DMS53 (cell line): ENCODE data around the gene COMT.
"Not testable (repeated sequence)": the region's sequence is repeated elsewhere in the genome, so short reads cannot be mapped to it uniquely, and the experiment has no call there.

Experiments used
- DNase-seq: peaks from one replicate; lab custom pipeline; 2025; lab: John Stamatoyannopoulos, UW

Gene COMT

DNA sequence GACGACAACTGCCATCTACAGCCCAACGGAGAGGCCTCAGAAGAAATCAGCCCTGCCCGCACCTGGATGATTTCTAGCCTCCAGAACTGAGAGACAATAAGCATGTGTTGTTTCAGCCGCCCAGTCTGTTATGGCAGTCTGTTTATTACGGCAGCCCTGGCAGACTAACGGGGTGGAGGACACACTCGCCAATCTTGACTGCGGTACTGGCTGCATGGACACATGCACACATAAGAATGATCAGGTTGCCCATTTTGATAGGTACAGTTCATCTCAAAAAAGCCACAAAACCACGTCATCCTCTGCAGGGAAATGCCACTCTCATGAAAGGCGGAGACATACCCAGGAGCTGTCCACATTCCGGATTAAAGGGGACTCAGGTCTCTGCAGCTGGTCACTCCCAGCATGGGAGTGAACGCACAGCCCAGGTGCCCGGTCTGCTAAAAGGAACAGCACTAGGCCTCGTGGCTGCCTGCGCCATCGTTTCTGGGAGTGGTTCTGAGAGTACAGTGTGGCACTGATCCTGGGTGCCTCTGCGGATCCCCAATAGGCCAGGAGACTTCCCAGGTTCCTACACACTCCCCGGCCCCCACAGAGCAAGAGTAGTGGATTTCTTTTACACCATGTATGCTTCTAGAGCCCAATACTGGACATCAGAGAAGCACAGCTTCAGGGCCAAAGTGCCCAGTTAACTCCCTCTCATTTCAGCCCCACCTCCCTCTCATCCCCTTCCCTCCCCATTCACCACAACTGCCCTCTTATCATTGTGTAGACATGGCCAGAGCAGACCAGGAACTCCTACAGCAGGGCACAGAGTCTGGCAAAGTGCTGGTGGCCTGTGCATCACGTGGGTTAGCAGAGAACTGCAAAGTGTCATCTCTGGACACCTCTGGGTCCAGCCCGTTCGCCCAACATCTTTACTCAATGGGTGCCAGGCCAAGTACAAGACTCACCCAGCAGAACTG, 11.7 kb upstream of the COMT start:
- no peak for DNase-seq

DNA sequence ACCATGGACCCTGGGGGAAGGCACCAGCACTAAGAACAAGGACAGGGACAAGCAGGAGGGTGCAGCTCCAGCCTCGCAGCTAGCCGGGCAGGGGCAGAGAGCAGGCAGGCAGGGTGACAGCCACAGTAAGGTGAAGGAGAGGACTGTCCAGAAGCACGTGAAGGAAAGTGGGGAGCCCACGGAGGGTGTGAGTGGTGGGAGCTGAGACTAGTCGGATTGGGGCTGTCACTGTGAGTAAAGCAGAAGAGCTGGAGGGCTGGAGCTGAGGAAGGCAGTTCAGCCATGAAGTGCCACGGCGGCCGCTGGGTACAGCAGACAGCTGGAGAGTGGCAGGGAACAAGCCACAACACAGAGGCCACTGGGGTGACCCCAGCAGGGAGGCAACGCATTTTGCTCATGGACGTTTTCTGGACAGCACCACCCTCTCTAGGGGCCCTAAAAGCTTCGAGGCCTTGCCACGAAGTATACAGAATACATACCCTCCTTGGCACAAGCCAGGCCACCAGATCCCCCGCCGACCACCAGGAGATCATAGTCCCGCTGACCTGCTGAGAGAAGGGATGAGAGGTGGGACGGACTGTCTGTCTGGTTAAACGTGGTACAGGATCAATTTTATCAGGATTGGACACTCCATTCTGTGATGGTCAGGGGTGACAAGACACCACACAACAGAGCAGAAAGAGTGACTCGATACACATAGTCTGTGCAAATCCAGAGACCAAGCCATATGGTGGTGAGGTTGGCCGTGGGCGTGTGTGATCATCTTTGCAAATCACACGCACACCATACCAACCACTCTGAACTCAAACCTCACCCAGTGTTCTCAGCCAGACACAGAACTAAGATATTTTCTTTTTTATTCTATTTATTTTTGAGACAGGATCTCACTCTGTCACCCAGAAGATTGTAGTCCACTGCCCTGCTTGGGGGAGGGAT, 10.8 kb upstream of the COMT start:
- no peak for DNase-seq

DNA sequence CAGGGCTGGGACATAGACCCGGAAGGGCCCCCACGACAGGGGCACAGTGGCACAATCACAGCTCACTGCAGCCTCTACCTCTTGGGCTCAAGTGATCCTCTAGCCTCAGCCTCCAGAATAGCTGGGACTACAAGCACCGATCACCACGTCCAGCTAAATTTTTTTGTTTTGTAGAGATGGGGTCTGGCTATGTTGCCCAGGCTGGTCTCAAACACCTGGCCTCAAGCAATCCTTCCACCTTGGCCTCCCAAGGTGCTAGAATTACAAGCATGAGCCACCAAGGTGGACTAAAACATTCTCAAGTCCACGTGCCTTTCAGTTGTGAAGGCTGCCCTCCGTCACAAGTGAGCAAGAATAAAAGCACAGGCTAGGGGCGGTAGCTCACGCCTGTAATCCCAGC, 10.1 kb upstream of the COMT start:
- no peak for DNase-seq

GRCh38 chr22:19932367-19933206, 9.0 kb upstream of the COMT start:
- DNase-seq = peak; percentile 41

- peak; percentile 57 for DNase-seq
Observed at GRCh38 chr22:19933341-19934241, 8.0 kb upstream of the COMT start.

DNA sequence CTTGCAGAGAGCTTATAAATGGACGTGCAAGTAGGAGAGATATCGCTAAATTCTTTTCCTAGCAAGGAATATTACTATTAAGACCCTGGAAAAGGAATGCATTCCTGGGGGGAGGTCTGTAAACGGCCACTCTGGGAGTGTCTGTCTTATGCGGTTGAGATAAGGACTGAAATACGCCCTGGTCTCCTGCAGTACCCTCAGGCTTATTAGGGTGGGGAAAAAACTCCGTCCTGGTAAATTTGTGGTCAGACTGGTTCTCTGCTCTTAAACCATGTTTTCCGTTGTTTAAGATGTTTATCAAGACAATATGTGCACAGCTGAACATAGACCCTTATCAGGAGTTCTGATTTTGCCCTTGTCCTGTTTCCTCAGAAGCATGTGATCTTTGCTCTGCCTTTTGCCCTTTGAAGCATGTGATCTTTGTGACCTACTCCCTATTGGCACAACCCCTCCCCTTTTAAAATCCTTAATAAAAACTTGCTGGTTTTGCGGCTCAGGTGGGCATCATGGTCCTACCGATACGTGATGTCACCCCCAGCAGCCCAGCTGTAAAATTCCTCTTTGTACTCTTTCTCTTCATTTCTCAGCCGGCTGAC, 6.4 kb upstream of the COMT start:
- DNase-seq = not testable (repeated sequence)

DNA sequence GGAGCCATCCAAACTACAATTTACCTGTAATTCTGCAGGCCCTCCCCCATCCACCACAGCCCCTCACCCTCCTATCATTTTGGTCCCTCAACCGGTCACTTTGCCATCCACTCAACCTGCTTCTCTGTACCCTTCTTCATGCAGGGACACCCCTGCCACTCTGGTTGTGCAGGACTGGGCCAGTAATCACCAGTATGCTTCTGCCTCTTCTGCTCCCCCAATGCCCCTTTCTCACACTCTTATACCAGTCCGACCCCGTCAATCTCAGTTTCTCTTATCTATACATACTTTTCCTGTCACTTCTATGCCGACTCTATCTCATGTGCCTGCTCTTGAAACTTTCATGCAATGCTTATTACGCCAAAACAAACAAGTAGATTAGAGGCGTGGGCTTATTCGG, 5.1 kb upstream of the COMT start:
- DNase-seq = no peak

- DNase-seq = no peak
Observed at GRCh38 chr22:19937616-19938473, 3.7 kb upstream of the COMT start.

- DNase-seq = no peak
Observed at GRCh38 chr22:19940536-19941364, 822 bp upstream of the COMT start.

DNA sequence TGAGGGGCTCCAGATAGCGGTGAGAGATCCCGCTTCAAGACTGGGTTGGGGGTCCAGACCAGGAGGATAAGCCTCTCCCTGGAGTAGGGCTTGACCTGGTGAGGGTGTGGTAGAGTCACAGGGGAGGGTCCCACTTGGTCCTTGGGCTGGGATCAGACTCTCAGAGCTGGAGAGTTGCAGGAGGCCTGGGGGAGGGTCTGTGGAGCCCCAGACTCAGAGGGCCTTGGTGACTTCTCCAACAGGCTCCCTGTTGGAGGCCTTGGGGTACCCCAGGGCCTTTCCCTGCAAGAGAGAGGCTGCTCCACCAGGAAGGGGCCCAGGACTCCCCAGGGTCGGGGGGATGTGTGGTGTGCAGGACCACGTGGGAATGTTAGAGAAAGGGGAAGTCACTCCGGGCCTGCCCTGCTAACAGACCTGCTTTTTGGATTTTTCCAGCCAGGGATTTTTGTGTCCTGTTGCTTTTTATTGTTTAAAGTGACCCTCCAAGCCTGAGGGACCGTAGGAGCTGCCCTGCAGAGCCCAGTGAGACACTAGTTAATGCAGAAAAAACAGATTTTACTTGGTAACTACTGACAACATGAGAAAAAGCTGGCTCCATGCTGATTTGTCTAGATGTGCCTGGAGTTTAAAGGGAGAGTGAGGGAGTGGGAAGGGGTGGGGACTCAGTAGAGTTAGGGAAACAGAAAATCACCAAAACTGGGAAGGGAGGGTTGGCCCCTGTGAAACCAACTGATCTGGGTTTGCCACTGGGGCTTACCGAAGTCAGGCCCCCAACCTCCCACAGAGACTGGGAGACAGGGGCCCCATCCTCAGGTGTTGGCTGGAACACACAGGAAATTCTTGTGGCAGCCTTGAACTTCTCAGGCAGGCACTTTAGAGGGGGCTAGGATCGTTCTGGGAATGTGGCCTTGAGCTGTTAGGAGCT, 847 bp downstream of the COMT start:
- DNase-seq = no peak

- no peak for DNase-seq
Observed at GRCh38 chr22:19943082-19944026, 1.8 kb downstream of the COMT start.

DNA sequence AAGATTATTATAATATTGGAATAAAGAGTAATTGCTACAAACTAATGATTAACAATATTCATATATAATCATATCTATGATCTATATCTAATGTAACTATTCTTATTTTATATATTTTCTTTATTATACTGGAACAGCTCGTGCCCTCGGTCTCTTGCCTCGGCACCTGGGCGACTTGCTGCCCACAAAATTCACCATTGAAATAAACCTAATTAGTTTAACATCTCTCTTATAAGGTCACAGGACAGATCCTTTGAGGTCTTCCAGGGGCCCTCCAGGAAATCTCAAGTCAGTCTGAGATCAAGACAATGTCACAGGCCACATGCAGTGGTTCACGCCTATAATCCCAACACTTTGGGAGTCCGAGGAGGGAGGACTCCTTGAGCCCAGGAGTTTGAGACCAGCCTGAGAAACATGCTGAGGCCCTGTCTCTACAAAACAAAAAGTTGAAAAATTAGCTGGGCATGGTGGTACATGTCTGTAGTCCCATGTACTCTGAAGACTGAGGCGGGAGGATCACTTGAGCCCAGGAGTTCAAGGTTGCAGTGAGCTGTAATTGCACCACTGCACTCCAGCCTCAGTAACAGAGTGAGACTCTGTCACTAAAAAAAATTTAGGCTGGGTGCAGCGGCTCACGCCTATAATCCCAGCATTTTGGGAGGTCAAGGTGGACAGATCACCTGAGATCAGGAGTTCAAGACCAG, 6.6 kb downstream of the COMT start:
- no peak for DNase-seq

DNA sequence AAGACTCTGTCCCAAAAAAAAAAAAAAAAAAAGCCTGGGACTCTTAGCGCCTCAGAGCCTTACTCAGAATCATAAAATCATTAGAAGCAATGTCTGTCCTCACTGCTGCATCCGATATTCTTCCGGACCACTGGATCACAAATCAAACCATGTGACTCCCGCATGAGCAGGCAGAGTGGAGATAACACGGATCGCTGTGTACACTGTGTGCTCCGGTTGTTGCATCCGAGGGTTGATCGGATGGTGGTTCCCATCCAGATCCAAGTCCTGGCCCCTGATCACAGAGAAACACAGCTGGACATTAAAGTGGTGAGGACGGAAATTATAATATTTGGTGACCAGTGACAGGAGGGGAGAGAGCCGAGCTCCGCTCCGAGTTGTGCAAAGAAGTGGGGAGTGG, 9.8 kb downstream of the COMT start:
- no peak for DNase-seq

DNA sequence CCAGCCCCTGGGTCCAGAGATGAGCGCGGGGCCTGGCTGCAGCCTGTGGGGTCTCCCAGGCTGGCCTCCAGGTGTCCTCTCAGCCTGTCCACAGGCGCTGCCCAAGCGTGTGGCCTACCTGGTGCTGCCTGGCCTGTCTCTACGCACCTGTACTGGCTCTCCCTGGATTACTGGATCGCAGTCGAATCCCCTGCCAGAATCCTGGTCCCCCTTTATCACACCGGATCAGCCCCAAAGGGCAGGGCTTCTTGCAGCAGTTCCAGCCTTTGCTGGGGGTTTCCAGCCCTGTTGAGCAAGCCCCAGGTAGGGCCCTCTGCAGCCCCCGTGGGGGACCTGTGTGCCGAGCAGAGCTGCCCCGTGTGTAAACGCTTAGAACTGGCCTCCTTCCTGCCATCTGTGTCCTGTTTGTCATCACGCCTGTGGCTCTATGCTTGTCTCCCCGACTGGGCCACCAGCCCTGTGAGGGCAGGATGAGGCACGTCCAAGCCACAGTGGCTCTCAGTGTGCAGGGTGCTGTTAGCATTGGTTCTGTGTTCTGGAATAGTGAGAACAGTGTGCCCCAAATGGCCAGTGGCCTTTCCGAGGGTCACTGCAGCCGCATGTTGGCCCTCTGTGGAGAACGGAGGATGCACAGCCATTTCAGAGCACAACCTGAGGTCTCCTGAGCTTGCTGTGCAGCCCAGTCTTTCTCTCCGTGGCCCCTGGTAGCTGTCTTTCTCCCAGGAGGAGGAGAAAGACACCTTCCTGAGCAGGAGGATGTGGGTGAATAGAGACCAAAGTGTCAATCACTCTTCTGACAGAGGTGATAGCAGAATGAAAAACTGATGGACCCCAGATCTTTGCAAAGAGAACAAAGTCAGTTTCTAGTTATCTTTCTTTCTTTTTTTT, 13.9 kb downstream of the COMT start:
- DNase-seq = no peak

- DNase-seq = no peak
Observed at GRCh38 chr22:19957445-19957844, 15.9 kb downstream of the COMT start.
